Kidney glomerular epithelial cell (primary cell): ENCODE data around the gene CALML6.

Source experiments
- DNase-seq: peaks from one replicate; lab custom pipeline; 2025; lab: John Stamatoyannopoulos, UW

CALML6 gene

DNA sequence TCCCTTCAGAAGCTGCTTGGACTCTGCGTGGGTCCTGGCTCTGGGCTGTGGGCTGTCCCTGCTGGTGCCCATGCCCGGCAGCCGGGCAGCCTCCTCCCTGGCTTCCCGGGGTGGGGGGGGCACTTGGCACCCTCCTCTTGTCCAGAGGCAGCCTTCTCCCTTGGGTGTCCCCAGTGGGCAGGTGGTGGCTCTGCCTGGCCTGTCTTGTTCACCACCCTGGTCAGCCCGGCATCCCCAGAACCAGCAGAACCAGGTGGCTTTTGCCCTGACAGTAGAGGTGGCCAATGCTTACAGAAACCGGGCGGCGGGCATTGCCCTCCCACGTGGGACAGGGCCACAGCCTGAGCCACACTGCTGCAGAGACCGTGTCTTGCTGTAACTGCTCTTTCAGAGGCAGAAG, 50.5 kb downstream of the CALML6 start:
- DNase-seq: no peak

DNA sequence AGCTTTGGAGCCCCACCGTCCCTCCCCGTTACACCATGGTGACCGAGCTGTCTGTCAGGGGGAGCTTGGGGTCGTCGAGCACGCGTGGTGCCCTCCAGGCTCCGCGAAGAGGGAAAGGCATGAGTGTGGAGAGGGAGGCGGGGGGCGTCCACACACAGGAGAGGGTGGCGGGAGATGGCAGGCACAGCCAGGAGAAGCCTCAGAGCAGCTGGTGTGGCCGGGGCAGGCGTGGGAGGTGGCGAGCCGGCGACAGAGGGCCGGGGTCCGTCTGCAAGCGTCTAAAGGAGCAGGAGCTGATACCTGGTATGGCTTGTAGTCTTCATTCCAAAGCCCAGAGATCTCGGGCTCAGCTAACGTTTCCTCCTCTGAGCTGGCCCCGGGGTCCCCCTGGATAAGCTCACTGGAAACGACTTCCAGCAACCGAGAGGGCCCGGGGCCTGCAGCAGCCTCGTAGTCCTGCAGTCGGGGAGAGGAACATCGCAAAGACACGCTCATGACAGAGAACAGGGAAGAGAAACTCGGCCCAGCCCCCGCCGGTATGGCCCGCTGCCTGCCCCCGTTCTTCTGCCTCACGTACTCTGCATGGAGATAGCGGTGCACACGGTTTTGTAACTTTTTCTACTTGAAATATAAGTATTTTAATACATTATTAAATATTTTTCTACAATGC, 51.1 kb downstream of the CALML6 start:
- DNase-seq: no peak
